IMR-90 (cell line): Measurements from ENCODE around the gene DYSF. TPM values are rescaled to one million over a fixed set of nuclear protein-coding genes. Genes with fewer than 3 reads are reported as not detected.

Experiments
- ATAC-seq: fragments of 200-7000 bp; cut with Tn5 transposase; 2 replicates; pipeline ENCODE4 v1.9.1; 2020; ENCODE audit warnings: low read depth, mild to moderate bottlenecking, moderate library complexity
- BruUV-seq: library from RNA; stranded (reverse); fragments of 400-500 nt; replicated peaks from 2 replicates; lab custom pipeline; 2021; lab: Mats Ljungman, UMichigan
- CTCF ChIA-PET: fragments of 300-600 bp; formaldehyde crosslinking; extraction: SDS; loops from one replicate; lab custom pipeline; 2021; ENCODE audit warnings: antibody characterized with exemption; lab: Yijun Ruan, JAX
- POLR2A ChIA-PET: fragments of 300-600 bp; sonication (Branson Sonifier 250); formaldehyde crosslinking; loops from one replicate; lab custom pipeline; 2022; ENCODE audit warnings: antibody characterized with exemption; ENCODE audit not compliant: unreplicated experiment; lab: Charles Lee
- DNase-seq: peaks from one replicate; pipeline ENCODE4 v3.0.0; 2013
- H2AFZ ChIP-seq: replicated peaks from 2 replicates; pipeline ENCODE3; 2013; ENCODE audit warnings: low read length, mild to moderate bottlenecking; ENCODE audit not compliant: poor library complexity
- H2AK5ac ChIP-seq: 2 replicates; pipeline ENCODE4 v1.6.1; 2013; ENCODE audit warnings: low read depth, low read length, inconsistent platforms
- H2AK9ac ChIP-seq: replicated peaks from 2 replicates; pipeline ENCODE3; 2013; ENCODE audit warnings: mild to moderate bottlenecking, low read depth, low read length, moderate library complexity; ENCODE audit not compliant: poor library complexity
- H2BK120ac ChIP-seq: 2 replicates; pipeline ENCODE4 v1.6.1; 2013; ENCODE audit warnings: low read depth, low read length, inconsistent platforms
- H2BK15ac ChIP-seq: 3 replicates; pipeline ENCODE4 v1.6.1; 2013; ENCODE audit warnings: low read depth, low read length, inconsistent platforms
- H2BK20ac ChIP-seq: 2 replicates; pipeline ENCODE4 v1.6.1; 2013; ENCODE audit warnings: low read depth, mild to moderate bottlenecking, inconsistent platforms, low read length, moderate library complexity
- H2BK5ac ChIP-seq: 2 replicates; pipeline ENCODE4 v1.6.1; 2013; ENCODE audit warnings: mild to moderate bottlenecking, low read depth, low read length, inconsistent platforms; ENCODE audit not compliant: poor library complexity, severe bottlenecking
- H3K14ac ChIP-seq: replicated peaks from 2 replicates; pipeline ENCODE4 v1.6.1; 2013; ENCODE audit warnings: low read depth, low read length, inconsistent platforms
- H3K18ac ChIP-seq: 2 replicates; pipeline ENCODE4 v1.6.1; 2013; ENCODE audit warnings: low read depth, low read length, control low read depth
- H3K23ac ChIP-seq: 2 replicates; pipeline ENCODE4 v1.6.1; 2013; ENCODE audit warnings: low read depth, low read length, inconsistent platforms
- H3K27ac ChIP-seq: 2 replicates; pipeline ENCODE4 v1.5.1; 2013; ENCODE audit warnings: mild to moderate bottlenecking, control low read depth, low read length; ENCODE audit not compliant: insufficient read depth
- H3K27me3 ChIP-seq: 2 replicates; pipeline ENCODE4 v1.6.1; 2013; ENCODE audit warnings: low read length; ENCODE audit not compliant: control insufficient read depth, insufficient read depth
- H3K36me3 ChIP-seq: 2 replicates; pipeline ENCODE4 v1.6.1; 2013; ENCODE audit warnings: low read length, mixed read lengths; ENCODE audit not compliant: control insufficient read depth, insufficient read depth
- H3K4ac ChIP-seq: 2 replicates; pipeline ENCODE4 v1.6.1; 2013; ENCODE audit warnings: low read depth, low read length, inconsistent platforms
- H3K4me1 ChIP-seq: 2 replicates; pipeline ENCODE4 v1.6.1; 2013; ENCODE audit warnings: low read length, mixed read lengths; ENCODE audit not compliant: control insufficient read depth, insufficient read depth
- H3K4me2 ChIP-seq: 2 replicates; pipeline ENCODE4 v1.6.1; 2013; ENCODE audit warnings: low read depth, mild to moderate bottlenecking, control low read depth, low read length, moderate library complexity
- H3K4me3 ChIP-seq: 2 replicates; pipeline ENCODE4 v1.5.1; 2013; ENCODE audit warnings: low read depth, mild to moderate bottlenecking, control low read depth, low read length, moderate library complexity; ENCODE audit not compliant: insufficient read depth
- H3K56ac ChIP-seq: 2 replicates; pipeline ENCODE4 v1.6.1; 2013; ENCODE audit warnings: low read length, inconsistent platforms; ENCODE audit not compliant: insufficient read depth; ENCODE audit errors: extremely low read depth
- H3K79me1 ChIP-seq, 2 experiments: 2 replicates each; pipeline ENCODE4 v1.6.1; 2013; ENCODE audit warnings: low read length in 2 of 2, inconsistent platforms in 1 of 2, low read depth in 1 of 2
- H3K9ac ChIP-seq: 2 replicates; pipeline ENCODE4 v1.6.1; 2013; ENCODE audit warnings: low read depth, low read length, control low read depth
- H3K9me1 ChIP-seq: 2 replicates; pipeline ENCODE4 v1.6.1; 2013; ENCODE audit warnings: low read length, inconsistent platforms; ENCODE audit not compliant: insufficient read depth
- H3K9me3 ChIP-seq: 2 replicates; pipeline ENCODE4 v1.6.1; 2013; ENCODE audit warnings: low read length; ENCODE audit not compliant: control insufficient read depth, insufficient read depth
- H4K20me1 ChIP-seq: 2 replicates; pipeline ENCODE4 v1.6.1; 2013; ENCODE audit warnings: low read length, inconsistent platforms; ENCODE audit not compliant: insufficient read depth
- H4K5ac ChIP-seq: 2 replicates; pipeline ENCODE4 v1.6.1; 2013; ENCODE audit warnings: mild to moderate bottlenecking, low read depth, low read length, control low read depth
- H4K8ac ChIP-seq, 2 experiments: 2 replicates each; pipeline ENCODE4 v1.6.1; 2013; ENCODE audit warnings: low read depth in 2 of 2, low read length in 2 of 2, control low read depth in 1 of 2, inconsistent platforms in 1 of 2
- H4K91ac ChIP-seq: 2 replicates; pipeline ENCODE4 v1.6.1; 2013; ENCODE audit warnings: low read depth, low read length, inconsistent platforms; ENCODE audit not compliant: insufficient read depth
- CEBPB ChIP-seq: IDR thresholded peaks from 2 replicates; pipeline ENCODE4 v1.6.1; 2012; ENCODE audit warnings: low read depth, low read length, improper control_type of control experiment
- CHD1 ChIP-seq: IDR thresholded peaks from 2 replicates; pipeline ENCODE4 v1.6.1; 2012; ENCODE audit warnings: low read depth, low read length, improper control_type of control experiment
- FOS ChIP-seq: fragments of 150-350 bp; IDR thresholded peaks from 2 replicates; pipeline ENCODE4 v1.6.1; 2016; ENCODE audit warnings: low read depth, low read length
- MAZ ChIP-seq: IDR thresholded peaks from 2 replicates; pipeline ENCODE4 v1.6.1; 2012; ENCODE audit warnings: low read depth, mild to moderate bottlenecking, low read length, improper control_type of control experiment, moderate library complexity, borderline replicate concordance
- NFE2L2 ChIP-seq: fragments of 150-350 bp; IDR thresholded peaks from 2 replicates; pipeline ENCODE4 v1.6.1; 2016; ENCODE audit warnings: low read depth, mild to moderate bottlenecking, low read length
- POLR2A ChIP-seq: IDR thresholded peaks from 2 replicates; pipeline ENCODE4 v1.6.1; 2012; ENCODE audit warnings: mild to moderate bottlenecking, low read depth, low read length
- RAD21 ChIP-seq: IDR thresholded peaks from 2 replicates; pipeline ENCODE4 v1.6.1; 2012; ENCODE audit warnings: low read length, improper control_type of control experiment
- RCOR1 ChIP-seq: IDR thresholded peaks from 2 replicates; pipeline ENCODE4 v1.6.1; 2012; ENCODE audit warnings: mild to moderate bottlenecking, low read length, improper control_type of control experiment; ENCODE audit not compliant: insufficient replicate concordance
- RFX5 ChIP-seq: IDR thresholded peaks from 2 replicates; pipeline ENCODE4 v1.8.0; 2012; ENCODE audit warnings: low read depth, mild to moderate bottlenecking, low read length, moderate library complexity
- WGBS, 2 experiments: methylation state at CpG; one replicate each; pipeline versions ENCODE4 v1.1.5 to v1.1.7; 2013; ENCODE audit warnings: missing lambda C conversion rate in 2 of 2; ENCODE audit not compliant: insufficient read length in 1 of 2; ENCODE audit errors: extremely low coverage in 2 of 2; 5-methylcytosine and 5-hydroxymethylcytosine counted together
- dilution Hi-C: fragments of 300-500 bp; cut with HindIII; formaldehyde crosslinking; loops from one replicate; pipeline ENCODE4 v1.14.3; 2018; ENCODE audit warnings: low sequenced_read_pairs; ENCODE audit not compliant: unreplicated experiment
- in situ Hi-C: fragments of 300-500 bp; cut with MboI; formaldehyde crosslinking; loops from 3 replicates; pipeline ENCODE4 v1.14.3; 2019; ENCODE audit warnings: low sequenced_read_pairs, inconsistent platforms, mixed read lengths
- intact Hi-C: fragments of 100-400 bp; cut with micrococcal nuclease; formaldehyde crosslinking; loops from 2 replicates; pipeline ENCODE4 v1.10.0; 2022
- polyA plus RNA-seq, 3 experiments: library from polyadenylated mRNA; depleted of rRNA; stranded (reverse); fragments of >200 nt; gene quantifications; 2 replicates each; pipeline ENCODE4 v1.2.3, GENCODE V29; 2012; ENCODE audit warnings: low replicate concordance in 1 of 3
- total RNA-seq: library from RNA; depleted of rRNA; stranded (reverse); fragments of >200 nt; gene quantifications from 2 replicates; pipeline ENCODE4 v1.2.3, GENCODE V29; 2012

The DYSF gene
- total and polyA plus RNA-seq, 2 of the 4 experiments (the other 2 are of a cell fraction), result 0.09 to 0.18 TPM

DNA sequence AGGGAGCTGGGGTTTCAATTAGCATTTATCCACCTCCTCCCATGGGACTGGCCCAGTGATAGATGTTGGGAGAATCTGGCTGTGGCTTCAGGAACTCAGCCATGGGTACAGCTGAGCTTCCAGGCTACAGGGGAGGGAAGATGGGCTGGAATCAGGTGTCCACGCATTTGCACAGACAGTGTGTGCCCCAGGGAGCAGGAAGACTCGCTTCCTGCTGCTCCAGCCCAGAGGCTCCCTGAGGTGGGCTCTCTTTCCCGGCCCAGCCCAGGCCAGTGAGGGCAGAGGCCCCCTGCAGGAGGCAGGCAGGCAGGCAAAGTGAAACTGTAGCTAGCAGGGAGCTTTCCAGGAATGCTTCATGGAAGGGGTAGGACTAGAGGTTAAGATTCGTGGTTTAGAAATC is 28.7 kb downstream of the DYSF start:
- ChIA-PET POLR2A (no interaction called here), CTCF (interaction anchor here (0.6 kb wide), 1 partner anchor 270 kb away, joined by 3 read pairs; no protein-coding TSS in a partner anchor)
- DNase-seq (no peak), ATAC-seq (no peak)
- H2BK20ac ChIP-seq, result no peak overlapping the region
- H3K18ac ChIP-seq, result no peak overlapping the region
- no peak overlapping the region for H2AFZ ChIP-seq
- H3K27ac ChIP-seq, result no peak overlapping the region
- in situ Hi-C loops (no loop called here), intact Hi-C loops (no loop called here), dilution Hi-C loops (no loop called here)
- H3K27me3 ChIP-seq, result peaks cover 44% of the 10 kb centered on the region
- no peak overlapping the region for H4K5ac ChIP-seq
- H4K8ac ChIP-seq, result no peak overlapping the region
- no peaks in the 10 kb centered on the region for H3K9me3 ChIP-seq
- H3K4me2 ChIP-seq, result no peak overlapping the region
- no TSS peak for BruUV-seq
- H3K56ac ChIP-seq, result no peak overlapping the region
- H2AK5ac ChIP-seq, result no peak overlapping the region
- no peak overlapping the region for H2BK120ac ChIP-seq
- H2BK15ac ChIP-seq, result no peak overlapping the region
- H3K23ac ChIP-seq, result no peak overlapping the region
- TF ChIP-seq NFE2L2, result no peak
- no peak for TF ChIP-seq CHD1
- TF ChIP-seq FOS, result no peak
- no peak for TF ChIP-seq MAZ
- TF ChIP-seq RCOR1, result no peak
- TF ChIP-seq CEBPB, result no peak
- TF ChIP-seq RAD21, result no peak
- no peak for TF ChIP-seq POLR2A
- TF ChIP-seq RFX5, result no peak
- no peak overlapping the region for H3K9ac ChIP-seq
- H4K20me1 ChIP-seq, result no peaks in the 10 kb centered on the region
- no peak overlapping the region for H2AK9ac ChIP-seq
- H3K4me3 ChIP-seq, result no peak overlapping the region
- no peaks in the 10 kb centered on the region for H3K79me1 ChIP-seq
- H3K4me1 ChIP-seq, result no peaks in the 10 kb centered on the region
- no peaks in the 10 kb centered on the region for H3K9me1 ChIP-seq
- 31% methylated on average over 3 of the region's 4 CpGs; no CpG with 5 or more reads in 1 of the 2 experiments for WGBS, 2 experiments
- H3K4ac ChIP-seq, result no peak overlapping the region
- H3K36me3 ChIP-seq, result no peaks in the 10 kb centered on the region
- H3K14ac ChIP-seq, result no peak overlapping the region
- H2BK5ac ChIP-seq, result no peak overlapping the region
- no peak overlapping the region for H4K91ac ChIP-seq
